NCI-H1694 (cell line): ENCODE measurements around the gene SLAIN2.
"Not testable (repeated sequence)": the region's sequence is repeated elsewhere in the genome, so short reads cannot be mapped to it uniquely, and the experiment has no call there.

Source experiments
- DNase-seq: peaks from one replicate; lab custom pipeline; 2025; lab: John Stamatoyannopoulos, UW

The SLAIN2 gene

DNA sequence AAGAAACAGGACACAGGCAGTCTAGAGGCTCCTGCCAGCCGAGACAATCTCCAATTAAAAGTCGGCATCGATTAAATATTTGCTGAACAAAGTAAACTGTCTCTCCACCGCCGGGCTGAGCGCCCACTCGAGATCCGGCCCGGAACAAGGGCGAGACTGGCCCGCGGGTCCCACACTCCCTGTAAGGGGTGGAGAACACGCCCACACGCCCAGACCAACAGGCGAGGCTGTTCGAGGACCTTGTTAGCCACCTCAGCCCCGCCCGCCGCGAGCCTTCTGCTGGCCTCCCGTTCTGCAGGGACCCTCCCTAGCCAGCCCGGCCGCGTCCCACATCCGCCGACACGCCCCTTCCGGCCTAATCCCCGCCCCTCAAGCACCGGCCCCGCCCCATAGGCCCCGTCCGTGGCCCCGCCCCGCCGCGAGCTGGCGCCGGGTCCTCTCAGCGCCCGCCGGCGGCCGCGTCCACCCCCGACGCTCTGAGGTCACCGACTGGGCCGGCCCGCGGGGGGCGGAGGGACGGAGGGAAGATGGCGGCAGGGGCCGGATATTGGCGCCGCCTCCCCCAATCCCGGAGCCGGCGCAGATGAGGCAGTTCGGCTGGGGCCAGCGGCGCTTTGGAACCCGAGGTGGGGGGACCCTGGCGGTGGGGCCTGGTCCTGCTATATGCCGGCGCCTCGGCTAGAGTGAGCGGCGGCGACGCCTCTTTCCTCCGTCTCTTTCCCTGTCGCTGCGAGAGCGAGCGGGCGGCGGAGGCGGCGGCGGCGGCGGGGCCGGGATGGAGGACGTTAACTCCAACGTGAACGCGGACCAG is at the start of gene SLAIN2:
SLAIN2 (plus strand) TSS at position 565 of the 811 bp plus-strand sequence; CDS start at position 776, 211 bp downstream.
- DNase-seq = peak; percentile 88

DNA sequence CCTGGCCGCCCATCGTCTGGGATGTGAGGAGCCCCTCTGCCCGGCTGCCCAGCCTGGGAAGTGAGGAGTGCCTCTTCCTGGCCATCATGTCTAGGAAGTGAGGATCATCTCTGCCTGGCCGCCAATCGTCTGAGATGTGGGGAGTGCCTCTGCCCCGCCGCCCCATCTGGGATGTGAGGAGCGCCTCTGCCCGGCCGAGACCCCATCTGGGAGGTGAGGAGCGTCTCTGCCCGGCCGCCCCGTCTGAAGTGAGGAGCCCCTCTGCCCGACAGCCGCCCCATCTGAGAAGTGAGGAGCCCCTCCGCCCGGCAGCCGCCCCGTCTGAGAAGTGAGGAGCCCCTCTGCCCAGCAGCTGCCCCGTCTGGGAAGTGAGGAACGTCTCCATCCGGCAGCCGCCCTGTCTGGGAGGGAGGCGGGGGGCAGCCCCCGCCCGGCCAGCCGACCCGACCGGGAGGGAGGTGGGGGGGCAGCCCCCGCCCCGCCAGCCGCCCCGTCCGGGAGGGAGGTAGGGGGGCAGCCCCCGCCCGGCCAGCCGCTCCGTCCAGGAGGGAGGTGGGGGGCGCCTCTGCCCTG is 49.0 kb upstream of the SLAIN2 start:
- DNase-seq = not testable (repeated sequence)

DNA sequence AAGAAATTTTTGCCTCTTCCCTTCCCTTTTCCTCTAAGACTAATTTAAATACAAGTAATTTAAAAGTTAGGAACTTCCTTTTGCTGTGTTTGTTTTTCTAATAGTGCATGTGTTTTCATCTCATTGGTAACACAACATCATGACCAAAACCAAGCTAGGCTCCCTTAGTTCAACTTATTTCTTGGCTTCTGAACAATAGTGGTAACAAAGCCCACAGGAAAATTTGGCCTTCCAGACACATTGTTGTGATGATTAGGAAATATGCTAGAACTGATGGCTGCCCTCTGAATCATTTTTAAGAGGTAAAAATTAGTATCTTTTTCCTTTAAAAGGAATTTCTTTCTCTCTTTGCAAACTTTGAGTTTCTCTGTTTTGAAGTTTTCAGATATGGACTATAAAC is 46.2 kb upstream of the SLAIN2 start:
- no peak for DNase-seq

DNA sequence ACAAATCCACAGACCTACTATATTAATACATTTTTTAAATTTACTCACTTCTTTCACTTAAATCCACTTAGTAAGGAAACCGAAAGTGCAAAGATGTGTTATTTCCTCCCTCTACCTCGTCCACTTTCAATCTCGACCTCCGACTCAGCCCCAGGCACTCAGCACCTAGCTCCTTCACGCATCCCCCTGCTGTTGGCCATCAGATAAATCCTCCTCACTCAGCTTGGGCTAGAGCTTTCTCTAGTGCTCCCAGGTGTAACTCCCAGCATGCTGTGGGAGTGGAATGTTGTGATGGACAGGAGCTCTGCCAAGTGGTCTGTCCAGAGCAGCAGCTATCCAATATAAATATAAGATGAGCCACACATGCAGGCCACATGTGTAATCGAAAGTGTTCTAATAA is 45.0 kb upstream of the SLAIN2 start:
- no peak for DNase-seq

DNA sequence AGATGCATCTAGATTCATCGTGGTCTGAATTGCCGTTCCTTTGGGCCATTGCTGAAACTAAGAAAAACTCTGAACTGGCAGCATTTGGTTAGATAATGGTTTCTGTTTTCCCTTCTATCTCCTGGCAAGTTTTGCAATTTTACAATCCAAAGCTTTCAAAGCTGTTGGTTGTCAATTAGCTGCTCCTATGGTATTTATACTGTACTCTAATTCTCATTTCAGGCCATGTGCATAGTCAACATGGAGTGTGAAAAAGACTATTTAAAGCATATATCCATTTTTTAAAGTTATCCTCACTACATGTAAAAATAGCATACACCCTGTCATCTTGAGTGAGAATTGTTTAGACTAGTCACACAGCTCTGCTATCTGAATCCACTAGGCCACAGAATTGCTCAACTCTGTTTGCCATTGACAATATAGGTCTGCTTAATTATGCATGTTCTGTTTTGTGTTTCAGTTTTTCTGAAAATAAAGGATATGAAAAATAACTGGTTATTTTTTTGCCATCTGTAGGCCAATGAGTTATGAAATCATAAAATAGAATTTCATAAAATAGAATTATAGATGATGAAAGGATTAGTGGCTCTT is 44.0 kb upstream of the SLAIN2 start:
- DNase-seq = no peak

DNA sequence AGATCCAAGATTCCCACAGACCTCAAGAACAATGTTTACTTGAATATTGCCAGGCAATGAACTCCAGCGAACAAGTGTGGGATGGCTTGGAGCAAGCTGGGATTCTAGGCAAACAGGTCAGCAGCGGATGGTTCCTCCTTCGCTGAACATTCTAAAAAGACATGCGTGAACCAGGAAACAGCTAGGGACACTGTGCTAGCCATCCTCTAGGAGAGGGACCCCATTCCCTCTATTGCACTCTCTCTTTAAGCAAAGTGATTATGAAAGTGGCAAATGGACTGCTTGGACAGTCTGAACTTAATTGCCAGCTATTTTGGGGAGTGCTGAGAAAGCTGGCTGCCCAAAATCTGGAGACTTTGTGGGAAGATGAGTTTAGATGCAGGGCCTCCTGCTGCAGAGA is 41.8 kb upstream of the SLAIN2 start:
- no peak for DNase-seq

DNA sequence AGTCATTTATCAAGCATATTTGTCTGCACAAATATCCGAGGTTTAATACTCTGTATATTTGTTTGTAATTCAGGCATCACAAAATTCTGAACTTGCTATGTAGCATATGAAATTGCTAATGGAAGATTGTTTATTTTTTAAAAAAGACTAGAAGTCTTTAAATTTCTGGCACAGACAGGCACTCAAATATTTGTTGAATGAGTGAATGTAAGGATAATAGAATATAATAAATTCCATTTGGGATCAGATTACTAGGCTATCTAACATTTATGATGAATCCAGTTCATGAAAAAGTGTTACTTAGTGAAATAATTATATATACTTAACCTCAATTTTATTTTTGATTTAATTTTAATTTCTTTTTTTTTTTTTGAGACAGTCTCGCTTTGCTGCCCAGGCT is 41.3 kb upstream of the SLAIN2 start:
- DNase-seq = no peak

DNA sequence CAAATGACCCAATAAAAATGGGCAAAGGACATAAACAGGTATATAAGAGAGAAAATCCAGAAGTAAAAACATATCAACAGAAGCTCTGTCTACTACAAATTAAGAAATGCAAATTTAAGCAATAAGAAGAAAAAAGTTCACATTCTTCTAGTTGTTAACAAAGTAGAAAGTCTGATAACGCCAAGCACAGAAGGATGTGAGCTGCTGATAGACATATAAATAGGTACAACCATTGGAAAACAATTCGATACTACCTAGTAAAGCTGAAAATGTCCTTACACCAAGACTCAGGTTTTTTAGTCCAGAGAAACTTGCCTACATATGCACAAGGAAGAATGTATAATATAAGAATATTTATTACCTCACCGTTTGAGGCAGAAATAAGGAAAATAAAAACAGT is 35.8 kb upstream of the SLAIN2 start:
- no peak for DNase-seq

DNA sequence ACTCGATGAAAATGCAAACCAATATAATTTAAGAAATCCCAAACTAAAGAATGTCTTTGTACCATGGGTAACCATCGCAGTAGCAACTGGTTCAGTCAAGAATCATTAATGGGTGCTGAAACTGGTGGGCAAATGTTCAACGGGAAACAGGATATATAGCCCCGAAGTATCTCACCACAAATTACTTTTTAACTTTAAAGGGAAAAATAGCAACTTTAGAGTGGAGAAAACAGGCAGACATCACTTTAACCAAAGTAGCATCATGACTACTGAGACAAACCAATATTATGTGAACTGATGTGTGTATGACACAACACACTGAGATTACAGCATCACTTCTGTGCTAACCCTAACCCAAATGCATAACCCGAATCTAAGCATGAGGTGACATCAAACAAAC is 33.8 kb upstream of the SLAIN2 start:
- DNase-seq = no peak

DNA sequence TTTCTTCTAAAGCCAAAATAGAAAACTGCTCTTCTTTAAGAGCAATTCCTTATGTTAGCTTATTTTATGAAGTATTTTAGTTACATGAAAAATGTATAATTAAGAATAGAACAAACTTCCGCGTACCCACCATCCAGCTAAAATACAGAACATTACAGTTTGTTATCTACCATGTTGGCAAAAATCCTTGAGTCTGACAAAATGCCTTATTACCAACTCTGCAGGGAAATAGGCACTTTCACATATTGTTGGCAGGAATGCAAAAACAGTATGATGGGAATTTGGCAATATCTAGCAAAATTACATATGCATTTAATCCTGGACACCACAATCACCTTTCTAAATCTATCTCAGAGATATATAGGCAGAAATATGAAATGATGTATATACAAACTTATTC is 32.4 kb upstream of the SLAIN2 start:
- DNase-seq = no peak

DNA sequence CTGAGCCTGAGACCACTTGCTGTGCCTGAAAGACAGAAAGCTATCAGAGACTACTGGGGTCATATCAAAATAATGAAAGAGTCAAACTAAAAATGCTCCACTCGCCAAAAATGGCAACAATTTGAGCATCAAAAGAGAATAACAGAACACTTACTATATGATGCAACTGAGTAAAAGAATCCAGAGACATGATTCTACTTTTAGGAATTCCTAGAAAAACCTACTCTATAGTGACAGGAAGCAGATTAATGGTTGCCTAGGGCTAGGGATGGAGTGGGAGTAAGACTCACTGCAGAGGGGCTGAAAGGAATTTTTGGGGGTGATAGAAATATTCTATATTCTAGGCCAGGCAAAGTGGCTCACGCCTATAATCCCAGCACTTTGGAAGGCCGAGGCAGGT is 29.4 kb upstream of the SLAIN2 start:
- no peak for DNase-seq

DNA sequence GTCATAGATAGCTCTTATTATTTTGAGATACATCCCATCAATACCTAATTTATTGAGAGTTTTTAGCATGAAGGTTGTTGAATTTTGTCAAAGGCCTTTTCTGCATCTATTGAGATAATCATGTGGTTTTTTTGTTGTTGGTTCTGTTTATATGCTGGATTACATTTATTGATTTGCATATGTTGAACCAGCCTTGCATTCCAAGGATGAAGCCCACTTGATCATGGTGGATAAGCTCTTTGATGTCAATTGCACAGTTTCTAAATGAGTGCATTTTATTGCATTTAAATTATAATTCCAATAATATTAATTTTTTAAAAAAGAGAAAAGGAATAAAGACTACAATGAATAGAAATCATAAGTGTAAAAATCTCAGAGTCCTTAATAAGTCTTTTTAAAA is 26.6 kb upstream of the SLAIN2 start:
- DNase-seq = not testable (repeated sequence)

DNA sequence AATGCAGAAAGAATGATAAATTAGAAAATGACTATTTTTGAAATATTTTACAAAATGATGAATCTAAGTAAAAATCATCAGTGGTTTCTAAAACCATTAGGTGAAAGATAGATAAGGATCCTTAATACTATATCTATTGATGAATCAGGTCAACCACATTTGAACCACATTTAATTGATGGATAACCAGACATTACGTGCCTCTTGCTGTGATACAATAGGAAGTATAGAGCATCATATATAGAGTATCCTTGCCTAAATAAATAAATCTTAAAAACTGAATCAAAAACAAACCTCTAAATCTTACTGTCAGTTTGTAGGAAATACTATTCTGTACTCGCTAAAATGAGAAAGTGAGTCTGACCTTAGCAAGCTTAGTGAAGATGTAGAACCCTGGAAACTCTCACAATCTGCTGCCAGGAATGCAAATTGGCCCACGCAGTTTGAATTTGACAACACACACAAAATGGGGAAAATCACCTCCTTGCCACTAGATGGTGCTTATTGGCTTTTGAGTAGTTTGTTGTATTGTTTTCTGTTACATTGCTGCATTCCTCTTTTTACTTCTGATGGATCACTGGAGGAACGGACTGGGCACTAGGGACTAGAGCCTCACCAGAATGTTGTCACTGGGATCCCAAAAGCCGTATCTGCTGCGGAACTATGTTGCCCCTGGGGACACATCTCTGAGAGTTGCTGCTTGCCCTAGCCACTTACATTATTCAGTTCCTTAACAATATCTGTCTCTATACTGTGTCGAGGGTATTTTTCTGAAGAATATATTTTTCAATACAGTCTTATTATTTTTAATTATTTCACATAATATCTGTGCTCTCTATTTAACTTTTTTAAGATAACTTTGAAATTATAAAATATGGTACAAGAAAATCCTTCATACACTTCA is 25.4 kb upstream of the SLAIN2 start:
- DNase-seq = peak; percentile 3

DNA sequence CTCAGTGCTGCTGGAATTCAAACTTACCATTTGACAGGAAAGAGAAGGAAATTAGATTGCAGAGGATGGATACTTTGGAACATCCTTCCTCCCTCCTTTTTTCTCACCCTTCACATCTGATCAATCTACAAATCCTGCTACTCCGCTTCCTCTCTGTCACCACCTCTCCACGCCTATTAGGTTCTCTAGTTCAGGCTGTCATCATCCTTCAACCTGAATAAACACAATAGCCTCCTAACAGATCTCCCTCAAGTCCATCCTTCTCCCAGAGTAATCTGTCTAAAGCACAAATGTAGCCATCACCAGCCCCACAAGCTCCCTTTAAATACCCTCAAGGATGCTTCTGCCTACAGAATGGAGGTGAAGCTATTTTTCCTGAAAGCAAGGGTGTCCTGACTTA is 20.0 kb upstream of the SLAIN2 start:
- DNase-seq = no peak

DNA sequence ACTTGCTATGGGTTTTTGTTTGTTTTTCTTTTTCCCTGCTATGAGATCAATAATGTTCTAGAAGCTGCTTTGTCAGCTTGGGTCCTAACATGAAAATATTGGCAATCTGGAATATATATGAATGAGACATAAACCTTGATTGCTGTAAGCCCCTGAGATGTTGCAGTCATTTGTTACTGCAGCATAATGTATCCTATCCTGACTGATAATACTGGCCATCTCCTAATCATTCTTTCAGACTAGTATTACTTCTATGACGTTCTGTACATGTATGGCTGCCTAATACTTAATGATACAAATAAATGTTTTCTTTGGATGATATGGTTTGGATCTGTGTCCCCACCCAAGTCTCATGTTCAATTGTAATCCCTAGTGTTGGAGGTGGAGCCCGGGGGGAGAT is 19.3 kb upstream of the SLAIN2 start:
- no peak for DNase-seq

DNA sequence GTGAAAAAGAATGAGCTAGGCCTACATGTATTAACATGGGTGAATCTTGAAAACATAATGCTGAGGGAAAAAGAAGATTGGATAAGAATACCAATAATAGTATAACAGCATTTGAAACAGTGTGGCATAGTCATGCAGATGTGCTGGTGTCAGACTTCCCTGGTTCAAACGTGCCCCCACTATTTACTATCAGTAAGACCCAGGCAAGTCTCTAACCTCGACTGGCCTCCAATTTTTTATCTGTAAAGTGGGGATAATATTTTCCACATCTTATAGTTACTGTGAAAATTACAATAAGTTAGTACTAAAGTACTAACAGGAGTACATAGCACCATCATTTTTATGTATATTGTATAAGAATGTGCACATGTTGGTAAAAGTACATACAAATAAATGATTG is 17.0 kb upstream of the SLAIN2 start:
- DNase-seq = no peak

DNA sequence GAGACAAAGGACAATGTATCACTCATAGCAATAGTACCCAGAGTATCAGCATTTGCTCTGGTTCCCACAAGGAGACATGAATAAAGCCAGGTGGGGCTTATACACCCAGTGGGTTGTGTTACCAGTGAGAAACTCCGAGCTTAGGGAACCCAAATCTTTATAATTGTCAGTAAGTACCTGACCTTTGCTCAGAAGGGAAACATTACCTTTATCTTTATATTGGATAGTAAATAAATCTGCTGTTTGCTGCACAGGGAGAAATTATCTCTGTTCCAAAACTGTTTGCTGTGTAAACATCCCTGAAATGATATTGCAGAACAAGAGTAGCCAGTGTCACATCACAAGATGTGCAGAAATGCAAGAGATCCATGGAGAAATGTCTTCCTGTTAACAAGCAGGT is 12.1 kb upstream of the SLAIN2 start:
- DNase-seq = no peak

DNA sequence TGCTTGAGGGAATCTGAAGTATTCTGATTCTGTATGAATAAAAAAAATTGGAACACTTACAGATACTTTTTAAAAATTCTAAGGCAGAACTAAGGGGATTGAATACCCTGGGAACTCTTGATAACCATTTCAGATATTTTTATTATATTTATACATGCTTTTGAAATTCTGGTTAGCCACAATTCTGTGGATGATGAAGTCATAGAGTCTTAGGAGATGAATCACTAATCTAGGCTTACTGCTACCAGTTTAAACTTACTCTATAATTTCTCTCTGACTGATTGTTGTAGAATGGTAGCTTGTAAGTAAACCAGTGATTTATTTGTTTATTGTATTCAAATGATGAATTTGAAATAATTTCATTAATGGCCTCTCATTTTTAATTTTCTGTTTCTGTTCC is 11.4 kb upstream of the SLAIN2 start:
- no peak for DNase-seq

DNA sequence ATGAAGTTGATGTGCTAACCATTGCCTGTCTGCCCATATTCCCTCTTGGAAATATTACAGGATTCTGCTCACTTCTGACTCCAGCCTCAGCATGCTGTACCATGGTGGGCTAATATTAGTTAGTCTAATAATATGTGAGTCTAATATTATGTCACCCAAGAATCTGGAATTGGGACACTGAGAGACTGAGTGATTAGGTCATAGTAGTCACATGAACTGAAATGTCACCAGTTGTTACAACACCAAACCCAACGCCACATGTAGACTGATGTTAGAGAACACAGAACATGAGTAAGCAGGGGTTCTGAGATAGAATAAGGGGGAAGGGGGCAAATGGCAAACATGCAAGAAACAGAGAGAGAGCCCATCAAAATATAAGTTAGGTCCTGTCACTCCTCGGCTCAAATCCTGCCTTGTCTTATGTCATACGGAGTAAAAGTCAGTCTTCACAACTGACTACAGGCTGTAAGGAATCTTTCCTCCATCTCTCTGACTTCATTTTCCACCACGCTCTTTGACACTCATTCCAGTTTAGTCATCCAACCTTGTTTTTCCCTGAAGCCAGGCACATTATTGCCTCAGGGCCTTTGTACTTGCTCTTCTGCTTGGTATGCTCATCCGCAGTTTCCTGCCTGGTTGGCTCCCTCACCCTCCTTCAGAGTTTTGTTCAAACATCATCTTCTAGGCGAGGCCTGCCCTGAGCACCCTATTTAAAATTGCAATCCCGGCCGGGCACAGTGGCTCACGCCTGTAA is 9.6 kb upstream of the SLAIN2 start:
- no peak for DNase-seq

DNA sequence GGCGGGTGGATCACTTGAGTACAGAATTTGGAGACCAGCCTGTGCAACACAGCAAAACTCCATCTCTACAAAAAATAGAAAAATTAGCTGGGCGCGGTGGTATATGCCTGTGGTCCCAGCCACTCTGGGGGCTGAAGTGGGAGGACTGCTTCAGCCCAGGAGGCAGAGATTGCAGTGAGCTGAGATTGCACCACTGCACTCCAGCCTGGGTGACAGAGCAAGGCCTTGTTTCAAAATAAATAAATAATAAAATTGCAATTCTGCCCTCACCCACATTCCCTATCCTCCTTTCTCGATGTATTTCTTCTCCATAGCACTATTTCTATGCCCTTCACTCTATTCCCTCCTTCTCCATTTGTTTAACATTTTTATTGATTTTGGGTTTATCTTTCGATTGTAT is 8.7 kb upstream of the SLAIN2 start:
- no peak for DNase-seq

DNA sequence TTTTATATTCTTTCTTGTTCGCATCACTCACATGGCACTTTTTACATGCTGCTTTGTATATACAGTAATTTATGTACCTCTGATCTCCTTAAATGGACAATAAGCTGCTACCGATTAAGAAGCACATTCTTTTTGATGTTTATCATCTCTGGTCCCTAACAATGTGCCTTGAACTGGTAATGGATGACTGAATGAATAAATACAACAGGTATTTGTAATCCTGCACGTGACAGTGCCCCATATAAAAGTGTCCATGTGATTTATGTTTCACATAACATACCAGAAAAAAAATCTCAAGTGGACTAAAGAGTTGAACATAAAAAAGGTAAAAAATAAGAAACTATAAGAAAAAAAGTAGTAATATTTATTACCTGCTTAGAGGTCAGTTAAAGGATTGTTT is 7.7 kb upstream of the SLAIN2 start:
- no peak for DNase-seq

DNA sequence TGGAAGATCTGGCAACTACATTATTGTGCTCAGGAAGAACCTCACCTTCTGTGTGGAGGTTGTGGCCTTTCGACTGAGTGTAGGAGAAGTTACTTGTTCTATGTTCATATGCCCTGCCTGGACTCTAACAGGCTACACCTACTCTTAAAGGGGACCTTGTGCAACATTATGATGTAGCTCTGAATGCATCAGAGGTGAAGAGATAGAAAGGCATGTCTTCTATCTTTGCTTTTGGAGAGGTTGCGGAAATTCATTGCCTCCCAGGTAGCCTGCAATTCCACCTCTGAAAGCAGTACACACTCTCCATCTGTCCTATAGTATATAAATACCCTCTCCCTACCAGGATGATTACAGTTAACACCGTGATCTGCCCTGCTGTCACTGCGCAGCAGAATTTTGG is 7.1 kb upstream of the SLAIN2 start:
- no peak for DNase-seq
